HCT116 (cell line): ENCODE results near the gene PRKD2. TPM values are rescaled to one million over a fixed set of nuclear protein-coding genes. Genes with fewer than 3 reads are reported as not detected.
"Not testable (repeated sequence)": the region's sequence is repeated elsewhere in the genome, so short reads cannot be mapped to it uniquely, and the experiment has no call there.

Experiments
- ATAC-seq: fragments of 200-7000 bp; cut with Tn5 transposase; 2 replicates; pipeline ENCODE4 v1.9.1; 2020; ENCODE audit warnings: mild to moderate bottlenecking, moderate library complexity
- BruUV-seq: library from RNA; stranded (reverse); fragments of 400-500 nt; replicated peaks from 2 replicates; lab custom pipeline; 2021; lab: Mats Ljungman, UMichigan
- CTCF ChIA-PET: fragments of 300-600 bp; sonication (Branson Sonifier 250); formaldehyde crosslinking; loops from one replicate; lab custom pipeline; 2021; ENCODE audit warnings: antibody characterized with exemption; lab: Charles Lee
- POLR2A ChIA-PET: fragments of 300-600, 350-600 bp; sonication (Branson Sonifier 250); formaldehyde crosslinking; loops from one replicate; lab custom pipeline; 2021; ENCODE audit warnings: antibody characterized with exemption; lab: Charles Lee
- RAD21 ChIA-PET, 2 experiments: fragments of 300-600 bp; sonication (Branson Sonifier 250); formaldehyde crosslinking; loops; one replicate each; lab custom pipeline; 2023; ENCODE audit warnings: low total read pairs in 2 of 2; ENCODE audit not compliant: uncharacterized antibody in 2 of 2, unreplicated experiment in 2 of 2, low non-redundant PET in 1 of 2; lab: Charles Lee
- DNase-seq: peaks from one replicate; pipeline ENCODE4 v3.0.0-alpha.2; 2010; ENCODE audit warnings: low read depth, low spot score
- H2AFZ ChIP-seq: fragments of 200-600 bp; shearing (Covaris generic), sonication (generic); 2 replicates; pipeline ENCODE4 v1.6.1; 2017; ENCODE audit warnings: low read depth, mixed run types, mixed read lengths, antibody characterized with exemption, low read length; ENCODE audit not compliant: poor library complexity, severe bottlenecking
- H3K27ac ChIP-seq: 2 replicates; pipeline ENCODE4 v1.5.1; 2012; ENCODE audit warnings: low read depth, low read length
- H3K27me3 ChIP-seq: fragments of 200-600 bp; sonication (generic); 2 replicates; pipeline ENCODE4 v1.6.1; 2016; ENCODE audit warnings: mixed run types, low read length, mixed read lengths; ENCODE audit not compliant: insufficient read depth
- H3K36me3 ChIP-seq, 2 experiments: fragments of 200-500 bp in 1 of 2; fragments of 200-600 bp in 1 of 2; sonication (Bioruptor generic) in 1 of 2; sonication (generic) in 1 of 2; 2 replicates each; pipeline versions ENCODE4 v1.5.1 to v1.6.1; 2014 to 2016; ENCODE audit warnings: low read length in 2 of 2, inconsistent platforms in 1 of 2, mixed read lengths in 1 of 2, mixed run types in 1 of 2; ENCODE audit not compliant: insufficient read depth in 2 of 2, control insufficient read depth in 1 of 2
- H3K4me1 ChIP-seq, 2 experiments: fragments of 200-600 bp in 1 of 2; sonication (generic) in 1 of 2; 2 replicates each; pipeline versions ENCODE4 v1.5.1 to v1.6.1; 2012 to 2017; ENCODE audit warnings: low read length in 2 of 2, inconsistent platforms in 1 of 2, mild to moderate bottlenecking in 1 of 2, mixed read lengths in 1 of 2, mixed run types in 1 of 2, moderate library complexity in 1 of 2; ENCODE audit not compliant: insufficient read depth in 2 of 2, control insufficient read depth in 1 of 2
- H3K4me2 ChIP-seq: fragments of 200-600 bp; sonication (generic); 2 replicates; pipeline ENCODE4 v1.6.1; 2017; ENCODE audit warnings: mixed run types, low read length, mixed read lengths
- H3K4me3 ChIP-seq, 2 experiments: fragments of 200-600 bp in 1 of 2; sonication (generic) in 1 of 2; replicated peaks in 1 of 2; 2 replicates each; pipeline ENCODE4 v1.5.1; 2011 to 2016; ENCODE audit warnings: low read length in 2 of 2, control low read depth in 1 of 2, low read depth in 1 of 2, mild to moderate bottlenecking in 1 of 2, mixed read lengths in 1 of 2, mixed run types in 1 of 2
- H3K79me2 ChIP-seq: fragments of 200-600 bp; sonication (generic); 2 replicates; pipeline ENCODE4 v1.6.1; 2017; ENCODE audit warnings: mild to moderate bottlenecking, mixed run types, low read length, moderate library complexity, mixed read lengths; ENCODE audit not compliant: insufficient read depth
- H3K9ac ChIP-seq: fragments of 200-600 bp; sonication (generic); 2 replicates; pipeline ENCODE4 v1.6.1; 2016; ENCODE audit warnings: low read length, mixed read lengths
- H3K9me2 ChIP-seq: fragments of 200-600 bp; sonication (generic), shearing (Covaris generic); 2 replicates; pipeline ENCODE4 v1.6.1; 2017; ENCODE audit warnings: mixed run types, mild to moderate bottlenecking, moderate library complexity; ENCODE audit not compliant: insufficient read depth
- H3K9me3 ChIP-seq, 2 experiments: fragments of 200-500 bp in 1 of 2; fragments of 200-600 bp in 1 of 2; sonication (Bioruptor generic) in 1 of 2; sonication (generic) in 1 of 2; 2 replicates each; pipeline ENCODE4 v1.6.1; 2014 to 2017; ENCODE audit warnings: low read length in 2 of 2, mixed read lengths in 2 of 2, inconsistent platforms in 1 of 2, low read depth in 1 of 2, mild to moderate bottlenecking in 1 of 2, mixed run types in 1 of 2, moderate library complexity in 1 of 2; ENCODE audit not compliant: control insufficient read depth in 1 of 2, insufficient read depth in 1 of 2
- H4K20me1 ChIP-seq: fragments of 200-600 bp; sonication (generic), shearing (Covaris generic); 2 replicates; pipeline ENCODE4 v1.6.1; 2017; ENCODE audit warnings: mixed run types, mild to moderate bottlenecking, moderate library complexity; ENCODE audit not compliant: insufficient read depth
- CBX3 ChIP-seq: IDR thresholded peaks from 2 replicates; pipeline ENCODE4 v1.6.1; 2012; ENCODE audit warnings: low read depth
- EGR1 ChIP-seq: IDR thresholded peaks from 2 replicates; pipeline ENCODE4 v1.6.1; 2012; ENCODE audit warnings: low read depth
- EZH2phosphoT487 ChIP-seq: fragments of 200-600 bp; IDR thresholded peaks from 2 replicates; pipeline ENCODE4 v1.6.1; 2018; ENCODE audit warnings: antibody characterized with exemption, borderline replicate concordance
- RAD21 ChIP-seq: IDR thresholded peaks from 2 replicates; pipeline ENCODE4 v1.6.1; 2012; ENCODE audit warnings: low read depth, mild to moderate bottlenecking
- SIN3A ChIP-seq: IDR thresholded peaks from 2 replicates; pipeline ENCODE4 v1.6.1; 2012; ENCODE audit warnings: low read depth
- ZBTB33 ChIP-seq: IDR thresholded peaks from 2 replicates; pipeline ENCODE4 v1.6.1; 2011; ENCODE audit warnings: mild to moderate bottlenecking, low read length, moderate library complexity; ENCODE audit not compliant: insufficient replicate concordance; ENCODE audit errors: extremely low read depth
- ZFX ChIP-seq: fragments of 450-650 bp; IDR thresholded peaks from 2 replicates; pipeline ENCODE4 v1.6.1; 2017
- ZNF274 ChIP-seq: fragments of 200-500 bp; sonication (Bioruptor generic); IDR thresholded peaks from 2 replicates; pipeline ENCODE4 v1.6.1; 2014; ENCODE audit warnings: mild to moderate bottlenecking, low read depth, low read length, inconsistent platforms
- intact Hi-C: fragments of 100-400 bp; cut with micrococcal nuclease; formaldehyde crosslinking; loops from 2 replicates; pipeline ENCODE4 v1.10.0; 2022
- total RNA-seq: library from RNA; stranded (reverse); gene quantifications from one replicate; pipeline ENCODE4 v1.2.1, GENCODE V29; 2021; ENCODE audit not compliant: unreplicated experiment

The PRKD2 gene
- total RNA-seq, 1 experiment from 2014 or later: 73.5 TPM

GRCh38 chr19:46761418-46761831 is 44.5 kb upstream of the PRKD2 start:
- CTCF ChIA-PET: interaction anchor here (1.3 kb wide), 1 partner anchor 79 kb away, joined by 3 read pairs; no protein-coding TSS in a partner anchor
- DNase-seq (no peak), ATAC-seq (no peak)
- peak overlapping the region; percentile 50 for H3K4me2 ChIP-seq
- POLR2A ChIA-PET: no interaction called here
- no TSS peak for BruUV-seq
- no peak overlapping the region for H3K9ac ChIP-seq
- H3K9me2 ChIP-seq: no peaks in the 10 kb centered on the region
- intact Hi-C loops: no loop called here
- no peaks in the 10 kb centered on the region for H3K79me2 ChIP-seq
- H3K4me1 ChIP-seq: peaks cover 18 to 28% of the 10 kb centered on the region in 2 experiments
- H4K20me1 ChIP-seq: no peaks in the 10 kb centered on the region
- no peak overlapping the region for H2AFZ ChIP-seq
- H3K36me3 ChIP-seq: peaks cover 0 to 2% of the 10 kb centered on the region in 2 experiments; a peak in 1 of 4 replicates
- no peak overlapping the region for H3K27ac ChIP-seq
- TF ChIP-seq CBX3 (no peak), ZNF274 (no peak), RAD21 (no peak), EZH2phosphoT487 (no peak), SIN3A (no peak), ZFX (no peak), EGR1 (no peak), ZBTB33 (no peak)
- H3K27me3 ChIP-seq: no peaks in the 10 kb centered on the region
- no peak overlapping the region for H3K4me3 ChIP-seq
- RAD21 ChIA-PET: no interaction called here
- H3K9me3 ChIP-seq: no peaks in the 10 kb centered on the region

- H3K27ac ChIP-seq, H3K9me2 ChIP-seq, H3K9ac ChIP-seq, DNase-seq, RAD21 ChIA-PET, H3K36me3 ChIP-seq, ATAC-seq, H3K4me3 ChIP-seq, POLR2A ChIA-PET, H2AFZ ChIP-seq, intact Hi-C loops, BruUV-seq, H3K27me3 ChIP-seq, H3K9me3 ChIP-seq, H3K79me2 ChIP-seq, H4K20me1 ChIP-seq: not testable (repeated sequence)
- peaks cover 18 to 28% of the 10 kb centered on the region in 2 experiments for H3K4me1 ChIP-seq
- CTCF ChIA-PET: interaction anchor here (1.3 kb wide), 1 partner anchor 80 kb away, joined by 3 read pairs; no protein-coding TSS in a partner anchor
- peak overlapping the region; percentile 50 for H3K4me2 ChIP-seq
Measured at GRCh38 chr19:46760897-46761296, 44.0 kb upstream of the PRKD2 start.
